NB4 (cell line): ENCODE results near the gene SMPX.

Source experiments
- DNase-seq: peaks from one replicate; pipeline ENCODE4 v3.0.0; 2010; ENCODE audit warnings: low read depth
- H3K4me3 ChIP-seq: one replicate; pipeline ENCODE4 v1.5.1; 2011; ENCODE audit warnings: mild to moderate bottlenecking, low read depth, low read length, moderate library complexity
- CTCF ChIP-seq: IDR thresholded peaks from one replicate; pipeline ENCODE4 v1.5.1; 2012; ENCODE audit warnings: low read depth, low read length
- MAX ChIP-seq: IDR thresholded peaks from 2 replicates; pipeline ENCODE4 v1.6.1; 2011; ENCODE audit warnings: low read depth, low read length
- MYC ChIP-seq: IDR thresholded peaks from 2 replicates; pipeline ENCODE4 v1.6.1; 2011; ENCODE audit warnings: low read depth, low read length
- POLR2A ChIP-seq: IDR thresholded peaks from 2 replicates; pipeline ENCODE4 v1.6.1; 2011; ENCODE audit warnings: mild to moderate bottlenecking; ENCODE audit not compliant: insufficient read length; ENCODE audit errors: extremely low read depth

Gene SMPX

GRCh38 chrX:21656587-21657317, 101.2 kb downstream of the SMPX start:
- no peak overlapping the region for H3K4me3 ChIP-seq
- DNase-seq: no peak
- TF ChIP-seq MYC (no peak), MAX (no peak), CTCF (no peak), POLR2A (no peak)
